Measurements from ENCODE around the gene BFSP1. TPM values are rescaled to one million over a fixed set of nuclear protein-coding genes. Genes with fewer than 3 reads are reported as not detected.

The BFSP1 gene
- total RNA-seq, 2 experiments from 2014 or later = 2.0 to 2.2 TPM

- POLR2A ChIA-PET = no interaction called here
These were observed 32.1 kb downstream of the BFSP1 start for GRCh38 chr20:17499041-17499440.

GRCh38 chr20:17498641-17499040 lies 32.5 kb downstream of the BFSP1 start:
- H3K9me3 Mint-ChIP-seq = no peaks in the 10 kb centered on the region
- CTCF ChIA-PET = interaction anchor here (0.6 to 0.7 kb wide), 3 partner anchors 123 to 744 kb away, joined by 3 to 4 read pairs (median 4); no protein-coding TSS in a partner anchor
- DNase-seq = no peak

More at GRCh38 chr20:17499041-17499440, 32.1 kb downstream of the BFSP1 start:
- Mint-ChIP-seq H3K4me1 (peaks cover 21% of the 10 kb centered on the region), H3K27ac (no peak overlapping the region), H3K36me3 (ENCODE audit: low read depth) (peaks cover 6% of the 10 kb centered on the region), H3K27me3 (peaks cover 14% of the 10 kb centered on the region), H3K4me3 (no peak overlapping the region), H3K9me3 (no peaks in the 10 kb centered on the region)
- DNase-seq = no peak
- CTCF ChIA-PET = interaction anchor here (0.6 to 0.7 kb wide), 3 partner anchors 123 to 744 kb away, joined by 3 to 4 read pairs (median 4); no protein-coding TSS in a partner anchor

GRCh38 chr20:17497821-17498580 lies 33.2 kb downstream of the BFSP1 start:
- peaks cover 14% of the 10 kb centered on the region for H3K27me3 Mint-ChIP-seq
- DNase-seq = no peak
- no peaks in the 10 kb centered on the region for H3K9me3 Mint-ChIP-seq
- no peak overlapping the region for H3K4me3 Mint-ChIP-seq
- H3K27ac Mint-ChIP-seq = no peak overlapping the region
- H3K4me1 Mint-ChIP-seq = peaks cover 12% of the 10 kb centered on the region
- POLR2A ChIA-PET = interaction anchor here (0.6 kb wide), 1 partner anchor 31 kb away, joined by 3 read pairs; no protein-coding TSS in a partner anchor
- CTCF ChIA-PET = no interaction called here
- no peaks in the 10 kb centered on the region for H3K36me3 Mint-ChIP-seq (ENCODE audit: low read depth)

More at GRCh38 chr20:17498641-17499040, 32.5 kb downstream of the BFSP1 start:
- Mint-ChIP-seq H3K4me1 (peaks cover 17% of the 10 kb centered on the region), H3K4me3 (no peak overlapping the region), H3K27me3 (peaks cover 14% of the 10 kb centered on the region), H3K27ac (no peak overlapping the region), H3K36me3 (ENCODE audit: low read depth) (peaks cover 4% of the 10 kb centered on the region)
- POLR2A ChIA-PET = interaction anchor here (0.6 kb wide), 1 partner anchor 30 kb away, joined by 3 read pairs; no protein-coding TSS in a partner anchor

- H3K36me3 Mint-ChIP-seq (ENCODE audit: low read depth) = no peaks in the 10 kb centered on the region
- DNase-seq = no peak
These were observed 35.4 kb downstream of the BFSP1 start for GRCh38 chr20:17495826-17496225.

GRCh38 chr20:17494201-17494600 lies 37.0 kb downstream of the BFSP1 start:
- H3K4me3 Mint-ChIP-seq = no peak overlapping the region
- CTCF ChIA-PET = interaction anchor here (0.8 to 1.1 kb wide), 2 partner anchors 10 to 124 kb away, joined by 3 to 4 read pairs; no protein-coding TSS in a partner anchor
- DNase-seq = no peak
- no peak overlapping the region for H3K27ac Mint-ChIP-seq
- POLR2A ChIA-PET = no interaction called here
- H3K36me3 Mint-ChIP-seq (ENCODE audit: low read depth) = no peaks in the 10 kb centered on the region
- peaks cover 10% of the 10 kb centered on the region for H3K27me3 Mint-ChIP-seq
- no peaks in the 10 kb centered on the region for H3K9me3 Mint-ChIP-seq
- H3K4me1 Mint-ChIP-seq = no peaks in the 10 kb centered on the region

More at GRCh38 chr20:17495826-17496225, 35.4 kb downstream of the BFSP1 start:
- H3K4me3 Mint-ChIP-seq = no peak overlapping the region
- ChIA-PET POLR2A (no interaction called here), CTCF (interaction anchor here (1.3 to 1.4 kb wide), 2 partner anchors 9 to 37 kb away, joined by 3 read pairs; no protein-coding TSS in a partner anchor)
- H3K27ac Mint-ChIP-seq = no peak overlapping the region
- no peaks in the 10 kb centered on the region for H3K9me3 Mint-ChIP-seq
- no peaks in the 10 kb centered on the region for H3K4me1 Mint-ChIP-seq
- H3K27me3 Mint-ChIP-seq = peaks cover 11% of the 10 kb centered on the region

GRCh38 chr20:17493173-17493572 lies 38.0 kb downstream of the BFSP1 start:
- Mint-ChIP-seq H3K36me3 (ENCODE audit: low read depth) (no peaks in the 10 kb centered on the region), H3K4me3 (no peak overlapping the region), H3K27me3 (peaks cover 4% of the 10 kb centered on the region), H3K4me1 (no peaks in the 10 kb centered on the region), H3K27ac (no peak overlapping the region), H3K9me3 (no peaks in the 10 kb centered on the region)
- ChIA-PET POLR2A (no interaction called here), CTCF (interaction anchor here (1.1 kb wide), 1 partner anchor 11 kb away, joined by 4 read pairs; no protein-coding TSS in a partner anchor)
- no peak for DNase-seq

GRCh38 chr20:17491488-17491887 lies 39.7 kb downstream of the BFSP1 start:
- no peaks in the 10 kb centered on the region for H3K4me1 Mint-ChIP-seq
- no peak overlapping the region for H3K27ac Mint-ChIP-seq
- peaks cover 10% of the 10 kb centered on the region for H3K27me3 Mint-ChIP-seq
- no peak overlapping the region for H3K4me3 Mint-ChIP-seq
- H3K9me3 Mint-ChIP-seq = no peaks in the 10 kb centered on the region
- H3K36me3 Mint-ChIP-seq (ENCODE audit: low read depth) = no peaks in the 10 kb centered on the region
- DNase-seq = no peak
- POLR2A ChIA-PET = no interaction called here
- CTCF ChIA-PET = no interaction called here

- no peak for DNase-seq
- ChIA-PET POLR2A (interaction anchor here (0.6 kb wide), 1 partner anchor 298 kb away, joined by 4 read pairs; no protein-coding TSS in a partner anchor), CTCF (no interaction called here)
- H3K4me3 Mint-ChIP-seq = no peak overlapping the region
- no peaks in the 10 kb centered on the region for H3K9me3 Mint-ChIP-seq
- no peaks in the 10 kb centered on the region for H3K4me1 Mint-ChIP-seq
- H3K36me3 Mint-ChIP-seq (ENCODE audit: low read depth) = no peaks in the 10 kb centered on the region
- H3K27ac Mint-ChIP-seq = no peak overlapping the region
- H3K27me3 Mint-ChIP-seq = peaks cover 12% of the 10 kb centered on the region
These were observed 40.1 kb downstream of the BFSP1 start for GRCh38 chr20:17491041-17491440.

- DNase-seq = no peak
- Mint-ChIP-seq H3K9me3 (no peaks in the 10 kb centered on the region), H3K27me3 (peaks cover 14% of the 10 kb centered on the region), H3K27ac (no peak overlapping the region), H3K4me3 (no peak overlapping the region), H3K36me3 (ENCODE audit: low read depth) (no peaks in the 10 kb centered on the region), H3K4me1 (no peaks in the 10 kb centered on the region)
- ChIA-PET CTCF (no interaction called here), POLR2A (interaction anchor here (0.6 kb wide), 1 partner anchor 299 kb away, joined by 4 read pairs; no protein-coding TSS in a partner anchor)
These were observed 40.7 kb downstream of the BFSP1 start for GRCh38 chr20:17490501-17490900.

GRCh38 chr20:17488916-17489600 lies 42.1 kb downstream of the BFSP1 start:
- no peaks in the 10 kb centered on the region for H3K4me1 Mint-ChIP-seq

GRCh38 chr20:17485017-17485416 lies 46.2 kb downstream of the BFSP1 start:
- Mint-ChIP-seq H3K4me3 (no peak overlapping the region), H3K36me3 (ENCODE audit: low read depth) (no peaks in the 10 kb centered on the region), H3K9me3 (no peaks in the 10 kb centered on the region), H3K27me3 (peaks cover 23% of the 10 kb centered on the region), H3K27ac (no peak overlapping the region), H3K4me1 (no peaks in the 10 kb centered on the region)
- CTCF ChIA-PET = no interaction called here
- DNase-seq = no peak
- POLR2A ChIA-PET = no interaction called here

More at GRCh38 chr20:17488916-17489600, 42.1 kb downstream of the BFSP1 start:
- peaks cover 17% of the 10 kb centered on the region for H3K27me3 Mint-ChIP-seq
- no peaks in the 10 kb centered on the region for H3K9me3 Mint-ChIP-seq
- POLR2A ChIA-PET = no interaction called here
- H3K27ac Mint-ChIP-seq = no peak overlapping the region
- CTCF ChIA-PET = interaction anchor here (0.5 kb wide), 1 partner anchor 132 kb away, joined by 3 read pairs; no protein-coding TSS in a partner anchor
- no peaks in the 10 kb centered on the region for H3K36me3 Mint-ChIP-seq (ENCODE audit: low read depth)
- H3K4me3 Mint-ChIP-seq = no peak overlapping the region
- DNase-seq = no peak

- Mint-ChIP-seq H3K9me3 (no peaks in the 10 kb centered on the region), H3K27ac (no peak overlapping the region), H3K36me3 (ENCODE audit: low read depth) (no peaks in the 10 kb centered on the region), H3K27me3 (peaks cover 26% of the 10 kb centered on the region), H3K4me1 (no peaks in the 10 kb centered on the region), H3K4me3 (no peak overlapping the region)
- ChIA-PET CTCF (no interaction called here), POLR2A (no interaction called here)
- no peak for DNase-seq
These were observed 48.6 kb downstream of the BFSP1 start for GRCh38 chr20:17482536-17482935.

GRCh38 chr20:17481661-17482060 lies 49.5 kb downstream of the BFSP1 start:
- H3K4me1 Mint-ChIP-seq = no peaks in the 10 kb centered on the region
- peaks cover 22% of the 10 kb centered on the region for H3K27me3 Mint-ChIP-seq
- no peaks in the 10 kb centered on the region for H3K36me3 Mint-ChIP-seq (ENCODE audit: low read depth)
- no peak overlapping the region for H3K27ac Mint-ChIP-seq
- CTCF ChIA-PET = no interaction called here
- H3K9me3 Mint-ChIP-seq = no peaks in the 10 kb centered on the region
- DNase-seq = no peak
- no peak overlapping the region for H3K4me3 Mint-ChIP-seq
- POLR2A ChIA-PET = no interaction called here
